ENCODE results near the gene THAP4. TPM values are rescaled to one million over a fixed set of nuclear protein-coding genes. Genes with fewer than 3 reads are reported as not detected.

THAP4 gene
- total and polyA plus RNA-seq, 2 of the 13 experiments (the other 11 are each of a cell fraction or from before 2014, with no cell fraction given) = 59.7 to 75.7 TPM

GRCh38 chr2:241609859-241610793 lies 26.8 kb downstream of the THAP4 start (continued):
- TF ChIP-seq USF2 (IDR thresholded peaks at IDR 0.05; ENCODE audit: low read depth, low read length) (no peak), USF2 (CRISPR knock-in tag; IDR thresholded peaks at IDR 0.05; ENCODE audit: borderline replicate concordance) (peak; percentile 40; the same call in 1 of the 2 replicates), SP1 (IDR thresholded peaks at IDR 0.05) (no peak), SP1 (CRISPR knock-in tag; IDR thresholded peaks at IDR 0.05) (peak; percentile 93), SOX6 (IDR thresholded peaks at IDR 0.05) (no peak), SOX6 (CRISPR knock-in tag; IDR thresholded peaks at IDR 0.05) (no peak), ZNF430 (CRISPR knock-in tag; IDR thresholded peaks at IDR 0.05) (peak; percentile 91), HNRNPH1 (optimal IDR thresholded peaks at IDR 0.05; ENCODE audit: low read depth, low read length) (no peak), ZNF235 (CRISPR knock-in tag; IDR thresholded peaks at IDR 0.05; ENCODE audit: borderline replicate concordance) (peak; percentile 56; the same call in 1 of the 2 replicates), TMF1 (CRISPR knock-in tag; IDR thresholded peaks at IDR 0.05; ENCODE audit: low read depth) (no peak), ZNF142 (CRISPR knock-in tag; IDR thresholded peaks at IDR 0.05) (peak; percentile 64; the same call in 1 of the 2 replicates), HNRNPK (IDR thresholded peaks at IDR 0.05; ENCODE audit: low read depth, low read length, poor library complexity, severe bottlenecking) (peak; percentile 83), AHR (CRISPR knock-in tag; IDR thresholded peaks at IDR 0.05) (0 out of 2 replicates have a peak, but pooled peaks have one; percentile 65), RNF2 (conservative IDR thresholded peaks at IDR 0.05; ENCODE audit: low read depth) (peak; percentile 82; the same call in 1 of the 2 replicates), ZNF616 (CRISPR knock-in tag; IDR thresholded peaks at IDR 0.05; ENCODE audit: low read depth) (peak; percentile 82), ARID5B (CRISPR knock-in tag; IDR thresholded peaks at IDR 0.05) (peak; percentile 73), ZNF282 (IDR thresholded peaks at IDR 0.05; ENCODE audit: partially characterized antibody) (no peak)
